Stimulated activated CD4-positive, alpha-beta T cell treated with anti-CD3 and anti-CD28 coated beads, Interleukin-15, amount 100 ng/mL, for 48 hours (primary cell): ENCODE results near the gene FANCI.

Experiments
- DNase-seq, 2 donors: peaks; one replicate each; pipeline ENCODE4 v3.0.0-alpha.2; 2020; ENCODE audit warnings: low read depth in 2 of 2

Gene FANCI

DNA sequence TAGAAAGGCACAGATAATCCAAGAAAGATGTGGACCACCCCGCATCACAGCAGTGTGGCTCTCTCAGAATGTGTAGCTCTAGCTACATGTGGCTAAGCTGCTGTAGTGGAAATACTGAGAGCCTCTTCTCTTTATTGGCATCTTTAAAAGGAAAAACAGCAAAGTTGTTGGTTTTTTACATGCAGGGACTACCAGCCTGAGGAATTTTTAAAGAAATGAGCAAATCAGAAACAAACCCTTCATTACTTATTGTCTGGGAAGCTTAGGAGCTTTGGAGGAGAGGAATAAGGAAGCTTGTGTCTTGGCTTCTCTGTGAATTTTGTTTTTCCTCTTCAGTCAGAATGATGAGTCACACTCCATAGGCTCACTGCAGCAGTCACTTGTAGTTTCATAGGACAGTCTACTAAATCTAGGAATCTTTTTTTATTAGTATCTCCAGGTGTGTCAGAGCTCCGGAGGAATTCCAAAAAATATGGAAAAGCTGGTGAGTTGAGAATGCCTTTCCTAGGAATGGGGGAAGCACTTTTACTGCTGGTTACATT lies 63.3 kb downstream of the FANCI start:
- no peak for DNase-seq

- no peak for DNase-seq
Measured at GRCh38 chr15:89307791-89308190, 64.0 kb downstream of the FANCI start.

DNA sequence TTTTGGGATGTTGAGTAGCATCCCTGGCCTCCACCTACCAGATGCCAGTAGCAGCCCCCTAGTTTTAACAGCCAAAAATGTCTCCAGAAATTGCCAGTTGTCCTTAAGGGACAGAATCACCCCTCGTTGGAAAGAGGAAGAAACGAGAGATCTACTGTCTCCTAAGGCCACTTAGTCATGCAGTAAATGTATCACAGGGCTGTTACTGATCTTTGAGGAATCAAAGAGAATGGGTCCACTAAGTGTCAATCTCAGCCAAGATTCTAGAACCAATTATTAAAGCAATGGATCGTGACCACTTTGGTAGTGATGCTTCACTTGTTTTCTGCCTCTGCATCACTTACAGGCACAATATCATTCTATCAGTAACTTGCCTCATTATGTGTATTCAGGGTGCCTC lies 64.5 kb downstream of the FANCI start:
- DNase-seq, result no peak

DNA sequence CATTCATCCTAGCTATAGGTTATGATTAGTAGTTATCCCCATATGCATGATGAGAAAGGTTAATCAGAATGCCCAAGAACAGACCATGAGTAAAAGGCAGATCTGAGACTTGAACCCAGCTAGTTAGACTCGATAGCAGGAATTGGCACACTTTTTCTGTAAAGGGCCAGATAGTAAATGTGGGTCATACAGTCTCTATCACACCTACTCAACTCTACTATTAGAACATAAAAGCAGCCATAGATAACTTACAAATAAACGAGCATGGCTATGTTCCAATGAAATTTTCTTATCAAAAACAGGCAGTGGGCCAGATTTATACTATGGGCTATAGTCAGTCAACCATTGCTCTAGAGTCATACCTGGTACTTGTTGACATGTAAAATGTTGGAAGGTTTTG lies 66.2 kb downstream of the FANCI start:
- DNase-seq, result no peak

DNA sequence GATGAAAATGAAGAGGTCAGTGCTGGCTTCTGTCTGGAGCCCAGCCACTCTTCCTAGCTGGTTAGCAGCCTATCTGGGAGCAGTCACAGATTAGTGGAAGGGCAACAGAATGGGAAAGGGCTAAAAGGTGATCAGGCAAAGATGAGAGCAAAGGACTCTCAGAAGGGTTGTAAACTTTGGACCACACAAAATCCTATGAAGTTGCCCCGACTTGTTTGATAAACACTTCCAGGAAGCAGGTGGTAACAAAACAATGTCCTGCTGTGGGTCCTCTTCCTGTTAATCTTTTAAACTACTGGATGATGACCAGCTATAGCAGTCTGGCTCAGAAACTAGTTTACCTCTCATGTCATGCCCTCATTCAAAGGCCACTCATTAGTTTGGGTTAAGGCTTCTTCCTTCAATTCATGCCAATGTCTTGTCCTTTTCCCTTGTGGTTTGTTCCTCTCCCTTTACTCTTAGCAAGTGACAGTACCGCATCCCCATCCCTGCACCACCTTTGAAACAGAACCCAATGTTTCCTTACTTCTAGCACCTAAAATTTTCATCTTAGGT lies 71.7 kb downstream of the FANCI start:
- no peak for DNase-seq

GRCh38 chr15:89316504-89316903 lies 72.7 kb downstream of the FANCI start:
- no peak for DNase-seq

GRCh38 chr15:89317186-89317720 lies 73.5 kb downstream of the FANCI start:
- no peak for DNase-seq

- no peak for DNase-seq
Measured at GRCh38 chr15:89319678-89320077, 75.9 kb downstream of the FANCI start.

DNA sequence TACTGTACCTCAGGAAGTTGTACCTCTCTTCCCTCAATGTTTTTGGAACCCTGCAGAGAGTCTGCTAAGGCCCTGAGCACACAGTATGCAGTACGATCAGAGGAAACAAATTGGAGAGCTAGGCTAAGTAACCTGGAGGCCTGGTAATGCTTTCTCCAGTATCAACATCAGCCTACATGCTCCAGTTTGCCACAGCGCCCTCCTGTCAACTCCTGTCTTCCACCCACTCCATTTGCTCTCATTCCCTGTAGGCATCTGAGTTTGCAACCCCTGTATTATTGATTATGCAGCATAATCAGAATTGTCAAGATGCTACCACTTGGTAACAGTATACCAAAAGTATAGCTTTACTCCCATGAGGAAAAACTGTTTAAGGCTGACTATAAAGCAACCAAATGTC lies 76.4 kb downstream of the FANCI start:
- no peak for DNase-seq

- DNase-seq, result no peak
Measured at GRCh38 chr15:89321521-89322410, 78.0 kb downstream of the FANCI start.

DNA sequence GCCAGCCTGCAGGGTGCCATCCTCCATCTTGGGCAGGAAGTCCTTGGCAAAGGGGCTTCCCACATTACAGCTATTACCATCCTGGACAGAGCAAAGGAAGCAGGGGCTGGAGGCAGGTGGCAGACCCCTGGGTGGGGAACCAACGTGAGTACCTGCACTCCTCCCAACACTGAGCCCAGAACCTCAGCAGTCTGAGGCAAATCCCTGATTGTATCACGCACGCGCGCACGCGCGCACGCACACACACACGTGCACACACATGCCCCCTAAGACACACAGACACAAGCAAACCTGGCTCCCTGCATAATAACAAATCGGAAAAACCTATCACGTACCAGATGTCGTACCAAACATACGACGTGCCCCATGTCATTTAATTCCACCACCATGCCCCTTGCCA lies 79.0 kb downstream of the FANCI start:
- no peak for DNase-seq

DNA sequence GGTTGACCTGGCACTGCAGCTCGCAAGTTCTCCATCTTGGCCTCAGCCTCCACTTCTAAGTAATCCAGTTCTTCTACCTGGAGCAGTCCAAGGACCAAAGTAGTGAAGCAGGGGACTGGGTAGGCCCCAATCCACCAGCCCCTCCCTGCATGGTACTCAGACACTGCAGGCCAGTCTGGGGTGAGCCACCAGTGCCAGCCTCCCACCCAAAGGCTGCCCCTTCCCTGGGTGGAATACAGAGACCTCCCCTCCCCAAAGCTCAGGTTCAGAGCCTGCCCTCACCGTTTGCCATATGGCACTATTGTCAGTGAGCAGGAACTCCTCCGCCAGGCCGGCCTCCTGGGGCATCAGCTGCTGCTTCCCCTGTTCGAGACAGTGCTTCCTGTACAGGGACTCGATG lies 80.0 kb downstream of the FANCI start:
- no peak for DNase-seq

GRCh38 chr15:89325039-89325803 lies 81.4 kb downstream of the FANCI start:
- DNase-seq, result no peak

DNA sequence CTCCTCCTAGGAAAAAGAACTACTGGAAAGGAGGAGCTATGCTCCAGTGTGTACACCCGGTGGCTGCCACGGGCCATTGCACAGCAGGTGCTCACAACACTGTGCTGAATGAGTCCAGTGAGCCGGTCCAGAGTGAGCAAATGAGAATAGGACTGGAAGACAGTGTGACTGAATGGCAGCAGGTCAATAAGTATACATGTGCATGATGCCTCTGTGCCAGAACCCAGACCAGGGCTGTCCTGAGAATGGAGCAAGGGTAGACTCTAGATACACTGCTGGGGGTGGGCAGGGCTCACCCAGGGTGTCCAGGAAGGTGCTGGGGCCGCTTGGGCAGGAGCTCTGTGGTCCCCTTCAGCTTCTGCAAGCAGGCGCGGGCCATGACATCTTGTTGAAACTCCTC lies 82.5 kb downstream of the FANCI start:
- DNase-seq, result no peak

GRCh38 chr15:89327113-89327512 lies 83.3 kb downstream of the FANCI start:
- DNase-seq, result no peak

DNA sequence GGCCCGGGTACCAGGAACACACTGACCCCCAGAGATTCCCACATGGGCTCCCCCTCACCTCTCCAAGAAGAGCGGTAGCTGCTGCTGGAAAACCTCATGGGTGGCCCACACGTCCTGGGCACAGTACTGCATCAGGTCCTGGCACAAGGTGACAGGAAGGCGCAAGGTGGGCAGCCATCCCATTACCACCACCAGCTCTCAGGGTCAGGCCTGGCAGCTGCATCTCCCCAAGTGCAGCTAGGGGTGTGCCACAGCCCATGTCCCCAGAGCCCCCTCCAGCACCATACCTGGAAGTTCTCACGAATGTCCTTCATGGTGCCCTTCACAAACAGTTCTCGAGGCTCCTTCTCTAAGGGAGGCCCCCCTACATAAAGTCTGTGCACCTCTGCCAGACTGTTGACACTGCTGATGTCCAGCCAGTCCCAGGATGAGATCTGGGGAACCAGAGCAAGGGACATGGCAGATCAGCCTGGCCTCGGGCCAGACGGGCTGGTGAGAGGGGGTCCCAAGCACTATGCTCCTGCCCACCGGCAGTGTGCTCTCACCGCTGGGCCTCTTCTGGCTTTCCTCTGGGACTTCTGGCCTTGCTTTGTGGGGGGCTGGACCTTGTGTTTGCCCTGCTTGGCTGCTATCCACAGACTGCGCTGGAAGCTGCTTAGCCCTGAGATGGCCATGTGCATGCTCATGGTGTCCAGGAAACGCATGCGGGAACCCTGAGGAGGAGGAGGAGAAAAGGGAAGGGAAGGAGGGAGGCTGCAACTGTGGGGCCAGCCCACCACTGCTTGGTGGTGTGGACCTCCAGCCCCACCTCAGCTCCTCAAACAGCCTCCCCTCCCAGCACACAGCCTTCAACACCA lies 84.8 kb downstream of the FANCI start:
- DNase-seq, result no peak

- no peak for DNase-seq
Measured at GRCh38 chr15:89329329-89330084, 85.7 kb downstream of the FANCI start.

DNA sequence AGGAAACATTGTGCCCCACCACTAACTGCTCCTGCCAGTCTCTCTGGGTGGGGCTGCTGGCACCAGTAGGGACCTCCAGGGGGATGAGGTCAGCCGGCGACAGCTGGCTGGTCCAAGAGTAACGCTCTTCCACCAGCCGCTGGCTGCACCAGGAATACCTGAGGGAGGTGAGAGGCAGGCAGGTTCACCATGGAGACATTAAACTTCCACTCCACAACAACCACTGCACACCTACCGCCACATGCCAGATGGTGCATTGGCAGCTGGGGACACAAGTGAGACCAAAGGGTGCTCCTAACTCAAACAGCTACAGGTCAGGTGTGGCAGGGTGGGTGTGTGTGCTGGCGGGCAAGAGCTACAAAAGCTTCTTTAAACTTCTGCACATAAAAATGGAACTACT lies 86.3 kb downstream of the FANCI start:
- DNase-seq, result no peak

DNA sequence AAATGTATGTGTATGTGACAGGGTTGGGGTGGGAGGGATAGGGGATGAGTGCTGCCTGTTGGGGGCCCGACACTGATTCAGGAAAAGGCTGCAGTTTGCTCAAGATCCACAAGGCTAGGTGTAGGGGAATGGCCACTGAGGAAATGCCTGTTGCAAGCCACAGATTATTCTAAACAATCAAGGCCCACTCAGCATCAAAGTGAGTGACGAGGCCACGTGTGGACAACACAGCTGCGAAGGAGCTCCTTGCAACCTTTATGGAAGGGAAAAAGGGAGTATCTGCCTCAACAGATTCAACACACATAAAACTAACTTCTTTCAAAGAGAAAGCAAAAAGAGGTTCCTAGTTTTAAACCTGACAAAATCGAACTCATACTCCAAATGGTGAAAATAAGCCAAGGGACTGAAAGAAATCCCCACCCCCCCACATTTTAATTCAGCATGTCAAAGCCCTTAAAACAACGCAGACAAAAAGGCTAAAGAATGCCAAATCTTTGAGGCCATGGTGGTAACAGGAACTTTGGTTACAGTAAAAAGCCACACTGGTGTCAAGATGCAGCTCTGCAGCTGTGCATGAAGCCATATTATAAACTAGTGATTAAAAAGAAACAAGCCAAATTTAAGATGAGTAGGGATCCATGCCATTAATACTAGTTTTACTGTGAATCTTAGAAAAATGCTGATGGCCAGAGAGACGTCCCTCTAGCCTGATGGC lies 87.3 kb downstream of the FANCI start:
- no peak for DNase-seq

DNA sequence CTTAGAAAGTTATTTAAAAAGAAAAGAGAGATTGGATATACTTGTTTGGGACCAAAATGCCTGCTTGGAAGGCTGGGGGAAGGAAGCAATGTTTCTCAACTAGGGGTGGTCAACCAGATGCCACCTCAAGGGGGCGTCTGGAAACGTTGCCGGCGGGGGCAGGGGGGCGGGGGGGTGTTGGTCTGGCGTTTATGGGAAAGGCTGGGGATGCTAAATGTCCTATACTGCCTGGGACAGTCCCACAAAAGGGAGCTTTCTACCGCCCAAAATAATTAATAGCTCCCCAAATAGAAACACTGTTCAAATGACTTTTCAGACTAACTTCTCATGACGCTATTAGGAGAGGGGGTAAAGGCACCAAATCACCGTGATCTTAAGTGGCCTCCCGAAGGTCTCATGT lies 88.7 kb downstream of the FANCI start:
- DNase-seq, result no peak
